ENCODE measurements around the gene CAMK4.

CAMK4 gene

DNA sequence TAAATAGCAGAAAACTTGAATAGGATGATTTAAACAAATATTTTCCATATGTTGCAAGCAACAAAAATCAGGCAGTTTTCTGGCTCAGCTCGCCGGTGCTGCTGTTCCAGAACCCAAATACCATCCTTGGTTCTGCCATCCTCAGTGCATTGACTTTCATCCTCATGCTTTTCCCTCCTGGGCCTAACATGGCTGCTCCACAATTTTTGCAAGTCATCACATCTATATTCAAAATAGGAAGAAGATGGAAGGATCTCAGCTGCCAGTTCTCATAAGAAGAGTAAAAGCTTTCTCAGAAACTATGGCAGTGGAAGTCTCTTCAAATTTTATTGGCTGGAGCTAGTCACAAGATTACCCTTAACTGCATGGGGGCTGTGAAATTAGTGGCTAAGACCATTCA, 151.5 kb downstream of the CAMK4 start:
- Mint-ChIP-seq H3K27me3 (ENCODE audit: low read depth) (no peaks in the 10 kb centered on the region), H3K4me3 (no peak overlapping the region), H3K36me3 (ENCODE audit: low read depth) (peaks cover 53% of the 10 kb centered on the region), H3K4me1 (ENCODE audit: low read depth) (peaks cover 3% of the 10 kb centered on the region), H3K9me3 (no peaks in the 10 kb centered on the region), H3K27ac (no peak overlapping the region)
- no peak for DNase-seq (ENCODE audit: low spot score)

DNA sequence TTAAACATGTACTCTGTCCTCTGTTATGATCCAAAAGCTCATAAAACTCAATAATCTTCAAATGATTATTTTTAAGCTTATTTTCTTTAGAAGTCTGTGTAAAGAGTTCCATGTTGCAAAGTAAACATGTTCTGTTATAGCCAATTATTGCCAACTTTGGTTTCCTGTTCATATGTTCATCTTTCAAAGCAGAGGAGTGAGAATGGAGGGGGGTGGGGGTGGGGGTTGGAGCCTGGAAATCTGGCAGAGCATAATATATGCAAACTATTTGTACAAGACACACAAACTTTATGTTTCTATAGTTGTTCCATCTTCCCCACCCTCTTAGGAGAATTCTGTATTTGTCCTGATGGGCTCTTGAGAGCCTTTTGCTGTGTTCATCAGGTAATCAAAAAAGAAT, 153.1 kb downstream of the CAMK4 start:
- Mint-ChIP-seq H3K4me3 (no peak overlapping the region), H3K36me3 (ENCODE audit: low read depth) (peaks cover 51% of the 10 kb centered on the region), H3K27ac (no peak overlapping the region), H3K27me3 (ENCODE audit: low read depth) (no peaks in the 10 kb centered on the region), H3K4me1 (ENCODE audit: low read depth) (peaks cover 3% of the 10 kb centered on the region), H3K9me3 (no peaks in the 10 kb centered on the region)
- no peak for DNase-seq (ENCODE audit: low spot score)

DNA sequence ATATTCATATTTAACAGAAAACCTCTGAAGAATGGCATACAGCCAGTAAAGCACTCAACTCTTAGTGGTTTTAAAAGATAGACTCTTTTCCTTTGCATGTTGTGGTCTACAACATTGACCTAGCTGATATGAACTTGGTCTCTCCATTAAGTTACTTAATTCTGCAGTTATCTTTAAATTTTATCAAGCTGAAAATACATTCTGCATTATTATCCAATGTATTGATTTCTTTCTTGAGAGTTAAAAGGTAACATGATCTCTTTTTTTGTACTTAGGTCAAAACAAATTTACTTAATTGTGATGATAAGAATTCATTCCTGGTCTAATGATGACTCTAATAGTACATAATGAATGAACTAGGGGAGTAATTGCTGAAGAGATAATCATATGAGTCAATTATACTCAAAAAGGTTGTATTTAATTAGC, 155.2 kb downstream of the CAMK4 start:
- Mint-ChIP-seq H3K9me3 (no peaks in the 10 kb centered on the region), H3K36me3 (ENCODE audit: low read depth) (peaks cover 46% of the 10 kb centered on the region), H3K27me3 (ENCODE audit: low read depth) (no peaks in the 10 kb centered on the region), H3K4me1 (ENCODE audit: low read depth) (peaks cover 3% of the 10 kb centered on the region), H3K27ac (no peak overlapping the region), H3K4me3 (no peak overlapping the region)
- no peak for DNase-seq (ENCODE audit: low spot score)

DNA sequence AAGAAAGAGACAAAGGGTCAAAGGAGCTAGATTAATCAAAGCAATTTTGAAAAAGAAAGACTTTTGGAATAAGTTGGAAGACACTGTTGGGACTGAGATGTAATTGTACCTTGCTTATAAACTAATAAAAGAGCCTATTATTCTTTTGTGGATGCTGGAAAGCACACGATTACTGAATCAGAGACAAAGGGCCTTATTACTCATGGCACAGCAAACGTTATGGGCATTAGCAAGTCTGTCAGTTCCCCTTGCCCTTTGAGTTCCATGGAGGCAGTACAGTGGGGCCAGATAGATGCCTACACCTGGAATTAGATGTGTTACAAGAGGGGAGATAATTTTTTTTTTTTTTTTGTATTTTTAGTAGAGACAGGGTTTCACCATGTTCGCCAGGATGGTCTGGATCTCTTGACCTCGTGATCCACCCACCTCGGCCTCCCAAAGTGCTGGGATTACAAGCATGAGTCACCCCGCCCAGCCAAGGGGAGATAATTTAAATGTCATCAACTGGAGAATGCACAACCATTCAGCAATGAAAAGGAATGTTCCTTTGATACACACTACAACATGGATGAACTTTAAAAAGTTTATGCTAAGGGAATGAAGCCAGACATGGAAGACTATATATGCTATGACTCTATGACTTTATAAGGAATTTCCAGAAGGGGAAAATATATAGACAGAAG, 159.2 kb downstream of the CAMK4 start:
- no peak for DNase-seq (ENCODE audit: low spot score)
- peaks cover 30% of the 10 kb centered on the region for H3K36me3 Mint-ChIP-seq (ENCODE audit: low read depth)
- H3K4me3 Mint-ChIP-seq, result no peak overlapping the region
- no peaks in the 10 kb centered on the region for H3K9me3 Mint-ChIP-seq
- H3K27me3 Mint-ChIP-seq (ENCODE audit: low read depth), result no peaks in the 10 kb centered on the region
- H3K4me1 Mint-ChIP-seq (ENCODE audit: low read depth), result peaks cover 2% of the 10 kb centered on the region
- no peak overlapping the region for H3K27ac Mint-ChIP-seq

DNA sequence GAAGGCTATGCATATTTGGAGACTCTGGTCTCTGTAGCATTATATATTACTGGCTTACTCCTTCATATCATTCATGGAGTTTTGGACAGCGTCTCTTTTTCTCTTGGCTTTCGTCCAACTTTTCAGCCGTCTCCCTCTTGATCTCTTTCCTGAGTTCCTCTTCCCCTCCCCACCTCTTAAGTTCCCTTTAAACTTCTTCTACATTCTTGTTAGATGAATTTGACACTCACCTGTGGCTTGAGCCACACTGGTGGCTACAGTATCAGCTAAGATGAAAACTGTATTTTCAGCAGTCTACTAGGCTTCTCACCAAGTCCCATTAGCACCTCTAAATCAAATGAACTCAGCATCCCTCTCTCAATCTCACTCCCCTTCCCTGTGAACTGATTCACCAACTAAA, 160.0 kb downstream of the CAMK4 start:
- no peak overlapping the region for H3K27ac Mint-ChIP-seq
- peaks cover 2% of the 10 kb centered on the region for H3K4me1 Mint-ChIP-seq (ENCODE audit: low read depth)
- H3K27me3 Mint-ChIP-seq (ENCODE audit: low read depth), result no peaks in the 10 kb centered on the region
- H3K9me3 Mint-ChIP-seq, result no peaks in the 10 kb centered on the region
- DNase-seq (ENCODE audit: low spot score), result no peak
- no peak overlapping the region for H3K4me3 Mint-ChIP-seq
- peaks cover 33% of the 10 kb centered on the region for H3K36me3 Mint-ChIP-seq (ENCODE audit: low read depth)

DNA sequence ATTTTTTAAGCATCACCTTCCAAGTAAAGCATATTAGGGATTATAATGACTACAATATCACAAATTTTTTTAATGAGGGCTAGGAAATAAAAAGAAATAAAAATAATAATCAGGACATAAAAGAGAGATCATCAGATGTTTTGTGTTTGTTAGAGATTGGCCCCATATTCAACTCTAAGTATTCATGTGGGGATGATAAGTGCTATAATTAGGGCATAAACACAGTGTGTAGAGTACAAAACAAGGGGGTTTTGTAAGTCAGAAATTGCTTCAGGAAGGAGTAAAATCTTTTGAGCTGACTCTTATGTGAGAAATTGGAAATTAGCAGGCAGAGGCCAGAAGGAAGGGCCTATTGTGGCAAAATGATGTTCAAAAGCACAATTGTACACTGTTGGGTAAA, 160.9 kb downstream of the CAMK4 start:
- Mint-ChIP-seq H3K27ac (no peak overlapping the region), H3K9me3 (no peaks in the 10 kb centered on the region), H3K27me3 (ENCODE audit: low read depth) (no peaks in the 10 kb centered on the region), H3K36me3 (ENCODE audit: low read depth) (peaks cover 33% of the 10 kb centered on the region), H3K4me3 (no peak overlapping the region), H3K4me1 (ENCODE audit: low read depth) (peaks cover 2% of the 10 kb centered on the region)
- no peak for DNase-seq (ENCODE audit: low spot score)

DNA sequence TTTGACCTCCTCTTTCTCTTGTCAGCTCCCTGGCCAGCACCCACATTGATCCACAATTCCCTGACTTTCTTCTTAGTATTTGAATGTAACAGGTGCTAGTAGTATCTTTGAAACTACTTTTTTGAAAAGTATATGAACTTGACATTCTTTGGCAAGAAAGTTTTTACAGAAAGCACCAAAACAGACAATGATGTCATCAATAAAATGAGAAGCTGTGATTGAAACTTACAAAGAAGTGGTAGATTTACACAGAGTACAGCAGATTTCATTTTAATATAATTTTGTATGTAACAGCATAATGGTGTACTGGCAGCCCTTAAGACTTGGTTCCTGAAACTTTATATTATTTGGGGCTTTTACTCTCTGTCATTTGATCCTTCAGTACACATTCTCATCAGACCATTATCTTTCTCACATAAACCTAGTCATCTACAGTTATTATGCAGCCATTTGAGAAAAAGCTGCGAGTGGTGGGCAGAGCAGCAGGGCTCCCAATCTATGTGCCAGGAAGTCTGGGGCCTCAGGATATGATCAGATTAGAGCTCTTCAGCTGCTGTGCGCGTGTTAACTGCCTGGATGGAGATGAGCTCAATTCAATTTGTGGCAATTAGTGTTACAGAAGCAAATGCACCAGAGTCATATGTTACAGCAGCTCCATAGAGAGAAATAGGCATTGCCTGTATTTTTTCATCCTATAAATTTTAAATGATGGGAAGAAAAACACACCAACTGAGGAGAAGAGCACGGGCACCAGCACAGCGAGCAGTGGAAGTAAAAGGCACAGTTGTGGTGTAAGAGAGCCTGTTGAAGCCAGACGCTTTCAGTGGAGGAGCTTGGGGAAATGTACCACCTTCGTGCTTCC, 162.0 kb downstream of the CAMK4 start:
- DNase-seq (ENCODE audit: low spot score), result no peak
- no peak overlapping the region for H3K27ac Mint-ChIP-seq
- H3K36me3 Mint-ChIP-seq (ENCODE audit: low read depth), result peaks cover 30% of the 10 kb centered on the region
- H3K4me1 Mint-ChIP-seq (ENCODE audit: low read depth), result peaks cover 2% of the 10 kb centered on the region
- no peaks in the 10 kb centered on the region for H3K27me3 Mint-ChIP-seq (ENCODE audit: low read depth)
- H3K4me3 Mint-ChIP-seq, result no peak overlapping the region
- no peaks in the 10 kb centered on the region for H3K9me3 Mint-ChIP-seq

DNA sequence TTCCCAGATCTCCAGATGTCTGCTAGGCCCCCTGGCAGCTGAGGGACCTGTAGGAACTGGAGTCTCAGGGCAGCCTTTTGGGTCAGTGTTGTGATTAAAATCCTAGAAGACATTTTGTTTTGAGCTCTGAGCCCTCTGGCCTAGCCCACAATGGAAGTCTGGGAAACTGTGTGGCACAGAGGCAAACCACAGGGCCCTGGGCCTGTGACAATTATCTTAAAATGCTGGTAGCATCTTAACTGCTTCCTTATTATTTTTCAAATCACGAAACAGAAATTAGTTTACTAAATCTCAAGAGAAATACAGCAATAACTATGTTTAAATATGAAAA, 162.6 kb downstream of the CAMK4 start:
- peaks cover 30% of the 10 kb centered on the region for H3K36me3 Mint-ChIP-seq (ENCODE audit: low read depth)
- H3K4me3 Mint-ChIP-seq, result no peak overlapping the region
- no peak for DNase-seq (ENCODE audit: low spot score)
- no peak overlapping the region for H3K27ac Mint-ChIP-seq
- H3K27me3 Mint-ChIP-seq (ENCODE audit: low read depth), result no peaks in the 10 kb centered on the region
- H3K4me1 Mint-ChIP-seq (ENCODE audit: low read depth), result peaks cover 2% of the 10 kb centered on the region
- no peaks in the 10 kb centered on the region for H3K9me3 Mint-ChIP-seq

DNA sequence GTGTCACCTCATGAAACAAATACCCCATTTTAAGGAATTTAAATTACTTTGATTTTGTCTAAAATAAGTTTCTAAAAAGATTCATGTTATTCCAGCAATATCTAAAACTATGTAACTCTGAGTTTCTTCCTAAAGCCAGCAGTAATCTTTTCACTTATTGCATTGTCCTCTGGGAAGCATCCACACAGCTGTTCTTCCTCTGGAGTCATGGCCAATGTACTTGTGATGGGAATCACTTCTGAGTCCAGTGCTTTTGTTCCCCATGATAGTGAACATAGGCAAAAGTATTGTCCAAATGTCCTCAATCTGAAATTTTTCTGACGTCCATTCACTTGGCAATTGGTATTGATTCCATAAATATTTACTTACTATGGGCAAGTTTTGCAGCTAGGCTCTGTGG, 163.2 kb downstream of the CAMK4 start:
- no peak overlapping the region for H3K27ac Mint-ChIP-seq
- H3K9me3 Mint-ChIP-seq, result no peaks in the 10 kb centered on the region
- H3K4me1 Mint-ChIP-seq (ENCODE audit: low read depth), result peaks cover 2% of the 10 kb centered on the region
- no peak overlapping the region for H3K4me3 Mint-ChIP-seq
- no peak for DNase-seq (ENCODE audit: low spot score)
- peaks cover 28% of the 10 kb centered on the region for H3K36me3 Mint-ChIP-seq (ENCODE audit: low read depth)
- H3K27me3 Mint-ChIP-seq (ENCODE audit: low read depth), result no peaks in the 10 kb centered on the region

DNA sequence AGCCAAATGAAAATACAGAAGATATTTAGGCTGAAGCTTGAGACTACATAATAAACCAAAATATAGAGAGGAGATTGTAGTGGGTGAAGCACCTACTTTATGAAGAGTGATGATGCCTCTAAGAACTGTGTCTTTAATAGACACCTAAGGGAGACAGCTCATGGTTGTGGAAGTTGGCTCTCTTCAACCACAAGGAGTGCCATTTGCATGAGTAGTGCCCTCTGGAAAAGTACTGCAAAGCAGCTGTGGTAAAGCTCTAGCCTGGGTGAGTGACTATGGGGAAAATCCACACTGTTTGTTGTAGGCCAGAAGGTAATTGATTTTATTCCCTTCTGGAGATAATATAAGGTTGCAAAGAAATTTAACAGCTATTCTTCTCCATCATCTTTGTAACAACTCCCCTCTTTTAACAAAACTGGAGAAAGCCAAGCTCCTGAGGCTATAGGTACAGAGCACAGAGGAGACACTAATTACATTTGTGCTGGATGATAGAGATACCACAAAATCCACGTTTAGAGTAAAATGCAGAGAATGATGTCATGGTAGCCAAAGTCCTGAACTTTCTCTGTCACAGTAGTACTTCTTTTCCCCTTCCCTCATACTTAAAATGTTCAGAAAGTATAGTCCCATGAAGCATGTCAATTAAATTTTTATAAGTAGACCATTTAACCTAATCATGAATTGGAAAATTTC, 165.4 kb downstream of the CAMK4 start:
- Mint-ChIP-seq H3K27me3 (ENCODE audit: low read depth) (no peaks in the 10 kb centered on the region), H3K4me3 (no peak overlapping the region), H3K36me3 (ENCODE audit: low read depth) (peaks cover 37% of the 10 kb centered on the region), H3K9me3 (no peaks in the 10 kb centered on the region), H3K4me1 (ENCODE audit: low read depth) (peaks cover 2% of the 10 kb centered on the region), H3K27ac (no peak overlapping the region)
- DNase-seq (ENCODE audit: low spot score), result no peak

DNA sequence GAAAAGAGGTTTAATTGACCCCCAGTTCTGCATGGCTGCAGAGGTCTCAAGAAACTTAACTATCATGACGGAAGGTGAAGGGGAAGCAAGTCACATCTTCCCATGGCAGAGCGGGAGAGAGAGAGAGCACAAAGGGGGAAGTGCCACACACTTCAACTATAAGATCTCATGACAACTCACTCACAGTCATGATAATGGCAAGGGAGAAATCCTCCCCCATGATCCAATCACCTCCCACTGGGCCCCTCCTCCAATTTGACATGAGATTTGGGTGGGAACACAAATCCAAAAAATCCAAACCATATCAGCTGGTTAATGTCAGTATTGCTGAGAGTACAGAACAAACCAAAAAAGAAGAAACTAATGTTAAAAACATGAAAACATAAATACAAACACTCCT, 168.0 kb downstream of the CAMK4 start:
- peaks cover 34% of the 10 kb centered on the region for H3K36me3 Mint-ChIP-seq (ENCODE audit: low read depth)
- peaks cover 4% of the 10 kb centered on the region for H3K4me1 Mint-ChIP-seq (ENCODE audit: low read depth)
- no peak overlapping the region for H3K27ac Mint-ChIP-seq
- no peaks in the 10 kb centered on the region for H3K27me3 Mint-ChIP-seq (ENCODE audit: low read depth)
- no peak overlapping the region for H3K4me3 Mint-ChIP-seq
- no peak for DNase-seq (ENCODE audit: low spot score)
- H3K9me3 Mint-ChIP-seq, result no peaks in the 10 kb centered on the region

DNA sequence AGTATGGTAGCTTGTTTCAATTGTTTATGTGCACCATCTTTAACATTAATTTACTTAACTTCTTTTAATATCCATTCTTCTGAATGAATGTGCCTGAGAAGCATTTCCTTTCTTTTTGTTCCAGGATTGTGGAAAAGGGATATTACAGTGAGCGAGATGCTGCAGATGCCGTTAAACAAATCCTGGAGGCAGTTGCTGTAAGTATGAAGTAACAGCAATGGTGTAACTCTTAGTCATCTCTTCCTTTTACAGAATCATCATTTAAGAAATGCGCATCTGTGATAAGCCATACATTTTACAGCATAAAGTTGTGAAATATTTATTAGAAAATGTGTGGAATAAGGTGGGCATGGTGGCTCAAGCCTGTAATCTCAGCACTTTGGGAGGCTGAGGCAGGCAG, 170.4 kb downstream of the CAMK4 start:
- no peak for DNase-seq (ENCODE audit: low spot score)
- no peaks in the 10 kb centered on the region for H3K27me3 Mint-ChIP-seq (ENCODE audit: low read depth)
- peaks cover 46% of the 10 kb centered on the region for H3K36me3 Mint-ChIP-seq (ENCODE audit: low read depth)
- no peak overlapping the region for H3K4me3 Mint-ChIP-seq
- H3K4me1 Mint-ChIP-seq (ENCODE audit: low read depth), result peaks cover 13% of the 10 kb centered on the region
- H3K27ac Mint-ChIP-seq, result no peak overlapping the region
- no peaks in the 10 kb centered on the region for H3K9me3 Mint-ChIP-seq

DNA sequence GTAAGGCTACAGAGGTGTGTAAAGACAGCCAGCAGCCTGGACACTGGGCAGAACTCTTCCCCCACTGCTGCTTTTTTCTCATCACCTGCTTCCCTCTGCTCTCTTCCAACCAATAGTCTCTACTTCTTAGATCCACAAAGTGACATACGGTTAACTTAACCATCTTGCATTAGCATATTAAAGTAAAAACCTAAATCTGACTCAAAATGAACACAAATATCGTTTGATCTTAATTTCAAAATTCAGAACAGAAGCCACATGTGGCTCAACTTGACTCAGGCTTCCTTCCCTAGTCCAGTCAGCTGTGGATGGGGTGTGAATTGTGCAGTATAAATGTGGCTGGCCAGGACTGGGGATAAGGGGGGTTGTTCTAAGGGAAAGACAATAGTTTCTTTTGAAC, 173.8 kb downstream of the CAMK4 start:
- Mint-ChIP-seq H3K27ac (no peak overlapping the region), H3K27me3 (ENCODE audit: low read depth) (no peaks in the 10 kb centered on the region), H3K4me3 (no peak overlapping the region), H3K4me1 (ENCODE audit: low read depth) (peaks cover 13% of the 10 kb centered on the region), H3K36me3 (ENCODE audit: low read depth) (peaks cover 61% of the 10 kb centered on the region), H3K9me3 (peaks cover 6% of the 10 kb centered on the region)
- no peak for DNase-seq (ENCODE audit: low spot score)

DNA sequence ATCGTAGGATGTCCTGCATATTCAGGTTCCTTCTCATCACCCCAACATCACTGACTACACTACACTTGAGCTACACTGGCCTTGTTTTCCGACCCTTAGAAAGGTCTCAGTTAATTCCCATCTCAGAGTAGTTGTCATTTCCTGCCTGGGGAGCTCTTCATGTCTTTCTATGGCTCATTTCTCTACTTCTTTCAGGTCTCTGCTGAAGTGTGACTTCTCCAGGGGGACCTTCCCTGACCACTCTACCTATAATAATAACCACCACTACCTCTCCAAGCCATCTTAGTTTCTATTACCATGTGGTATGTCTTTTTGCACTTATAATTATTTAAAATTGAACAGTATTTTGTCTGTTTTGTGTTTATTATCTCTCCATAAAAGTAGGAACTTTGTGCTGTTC, 174.9 kb downstream of the CAMK4 start:
- peaks cover 65% of the 10 kb centered on the region for H3K36me3 Mint-ChIP-seq (ENCODE audit: low read depth)
- H3K27ac Mint-ChIP-seq, result no peak overlapping the region

More for the DNA sequence above, 174.9 kb downstream of the CAMK4 start:
- no peak overlapping the region for H3K4me3 Mint-ChIP-seq
- no peaks in the 10 kb centered on the region for H3K27me3 Mint-ChIP-seq (ENCODE audit: low read depth)
- H3K9me3 Mint-ChIP-seq, result peaks cover 6% of the 10 kb centered on the region
- peaks cover 13% of the 10 kb centered on the region for H3K4me1 Mint-ChIP-seq (ENCODE audit: low read depth)
- no peak for DNase-seq (ENCODE audit: low spot score)
